GM18502 (cell line): ENCODE measurements around the gene AKAP10.
"Not testable (repeated sequence)": the region's sequence is repeated elsewhere in the genome, so short reads cannot be mapped to it uniquely, and the experiment has no call there.

ENCODE experiments used
- ATAC-seq: cut with Tn5 transposase; IDR thresholded peaks from one replicate; pipeline ENCODE4 v1.9.1; 2021; ENCODE audit warnings: mild to moderate bottlenecking; ENCODE audit not compliant: unreplicated experiment, poor library complexity

The AKAP10 gene

GRCh38 chr17:19977293-19978208 is at the start of gene AKAP10:
TSS of gene AKAP10 (minus strand) at chr17:19977828. CDS start at chr17:19977679, 149 bp downstream.
- peak; percentile 82 for ATAC-seq

- no peak for ATAC-seq
Observed at GRCh38 chr17:20026960-20027359, 49.3 kb upstream of the AKAP10 start.

- ATAC-seq, result no peak
Observed at GRCh38 chr17:20022701-20023100, 45.1 kb upstream of the AKAP10 start.

GRCh38 chr17:20016475-20016992 is 38.9 kb upstream of the AKAP10 start:
- ATAC-seq, result not testable (repeated sequence)

- no peak for ATAC-seq
Observed at GRCh38 chr17:20012017-20012536, 34.4 kb upstream of the AKAP10 start.

GRCh38 chr17:20010936-20011335 is 33.3 kb upstream of the AKAP10 start:
- no peak for ATAC-seq

GRCh38 chr17:20010099-20010863 is 32.7 kb upstream of the AKAP10 start:
- no peak for ATAC-seq

- peak; percentile 91 for ATAC-seq
Observed at GRCh38 chr17:20009302-20010098, 31.9 kb upstream of the AKAP10 start, which contains the start of gene SPECC1. TSS of gene SPECC1 (plus strand) at chr17:20009359. CDS start at chr17:20096652, 87,293 bp downstream.

GRCh38 chr17:20009052-20009301 is 31.3 kb upstream of the AKAP10 start:
- ATAC-seq, result no peak

GRCh38 chr17:20008242-20009051 is 30.8 kb upstream of the AKAP10 start:
- ATAC-seq, result peak; percentile 21

- ATAC-seq, result no peak
Observed at GRCh38 chr17:19996502-19996901, 18.9 kb upstream of the AKAP10 start.

- no peak for ATAC-seq
Observed at GRCh38 chr17:19996086-19996485, 18.5 kb upstream of the AKAP10 start.

- no peak for ATAC-seq
Observed at GRCh38 chr17:19992803-19993713, 15.4 kb upstream of the AKAP10 start.

GRCh38 chr17:19991252-19991885 is 13.7 kb upstream of the AKAP10 start:
- no peak for ATAC-seq

- ATAC-seq, result no peak
Observed at GRCh38 chr17:19987897-19988296, 10.3 kb upstream of the AKAP10 start.

GRCh38 chr17:19986941-19987861 is 9.6 kb upstream of the AKAP10 start:
- no peak for ATAC-seq
